Breast epithelium (tissue), 3 donors: ENCODE data around the gene TMEM82.

Experiments used
- POLR2A ChIP-seq: fragments of 450-650 bp; IDR thresholded peaks from one replicate; pipeline ENCODE4 v1.6.1; 2016; ENCODE audit warnings: antibody characterized with exemption, mild to moderate bottlenecking, moderate library complexity
- POLR2AphosphoS5 ChIP-seq, 3 donors: sonication (generic); formaldehyde crosslinking; IDR thresholded peaks; one replicate each; pipeline ENCODE4 v1.6.1; 2017; ENCODE audit warnings: antibody characterized with exemption in 3 of 3
- TF ChIP-seq, protein P1 (sequence below), 3 donors: fragments of 450-650 bp; IDR thresholded peaks; one replicate each; pipeline ENCODE4 v1.5.1; 2016 to 2017; ENCODE audit warnings: antibody characterized with exemption in 3 of 3, mild to moderate bottlenecking in 3 of 3, moderate library complexity in 3 of 3

DNA sequence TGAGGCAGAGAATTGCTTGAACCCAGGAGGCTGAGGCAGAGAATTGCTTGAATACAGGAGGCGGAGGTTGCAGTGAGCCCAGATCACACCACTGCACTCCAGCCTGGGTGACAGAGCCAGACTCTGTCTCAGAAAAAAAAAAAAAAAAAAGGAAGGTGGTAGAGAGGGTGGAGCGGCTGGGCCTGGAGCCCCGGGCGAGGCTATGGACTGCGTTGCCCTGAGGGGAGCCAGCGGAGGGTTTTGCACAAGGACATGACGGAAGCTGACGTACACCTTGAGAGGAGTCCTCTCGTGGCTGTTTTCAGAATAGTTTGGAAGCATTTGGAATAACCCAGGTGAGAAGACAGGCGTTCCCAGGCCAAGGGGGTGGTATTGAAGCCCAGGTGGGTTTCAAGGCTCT is 9.4 kb downstream of the TMEM82 start:
- TF ChIP-seq, protein P1, sequence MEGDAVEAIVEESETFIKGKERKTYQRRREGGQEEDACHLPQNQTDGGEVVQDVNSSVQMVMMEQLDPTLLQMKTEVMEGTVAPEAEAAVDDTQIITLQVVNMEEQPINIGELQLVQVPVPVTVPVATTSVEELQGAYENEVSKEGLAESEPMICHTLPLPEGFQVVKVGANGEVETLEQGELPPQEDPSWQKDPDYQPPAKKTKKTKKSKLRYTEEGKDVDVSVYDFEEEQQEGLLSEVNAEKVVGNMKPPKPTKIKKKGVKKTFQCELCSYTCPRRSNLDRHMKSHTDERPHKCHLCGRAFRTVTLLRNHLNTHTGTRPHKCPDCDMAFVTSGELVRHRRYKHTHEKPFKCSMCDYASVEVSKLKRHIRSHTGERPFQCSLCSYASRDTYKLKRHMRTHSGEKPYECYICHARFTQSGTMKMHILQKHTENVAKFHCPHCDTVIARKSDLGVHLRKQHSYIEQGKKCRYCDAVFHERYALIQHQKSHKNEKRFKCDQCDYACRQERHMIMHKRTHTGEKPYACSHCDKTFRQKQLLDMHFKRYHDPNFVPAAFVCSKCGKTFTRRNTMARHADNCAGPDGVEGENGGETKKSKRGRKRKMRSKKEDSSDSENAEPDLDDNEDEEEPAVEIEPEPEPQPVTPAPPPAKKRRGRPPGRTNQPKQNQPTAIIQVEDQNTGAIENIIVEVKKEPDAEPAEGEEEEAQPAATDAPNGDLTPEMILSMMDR (IDR thresholded peaks at IDR 0.05), result no peak
- TF ChIP-seq POLR2A (no peak), POLR2AphosphoS5 (IDR thresholded peaks at IDR 0.05) (no peak)
